ENCODE measurements around the gene FUOM.

Gene FUOM
- 4.2 to 13.4 (median 9.3) reads per million in 3 experiments for total RNA-seq

- peak; percentile 69 for DNase-seq
Observed at GRCh38 chr10:133357285-133358161, at the start of gene FUOM. TSS of gene FUOM (minus strand) at chr10:133358019. CDS start at chr10:133358007, 12 bp downstream.

- DNase-seq: no peak
Observed at GRCh38 chr10:133405844-133406527, 48.2 kb upstream of the FUOM start.

- DNase-seq: no peak
Observed at GRCh38 chr10:133405272-133405671, 47.5 kb upstream of the FUOM start.

- DNase-seq: no peak
Observed at GRCh38 chr10:133403784-133404183, 46.0 kb upstream of the FUOM start.

- DNase-seq: no peak
Observed at GRCh38 chr10:133403359-133403758, 45.5 kb upstream of the FUOM start.

- DNase-seq: no peak
Observed at GRCh38 chr10:133401981-133402725, 44.3 kb upstream of the FUOM start.

- no peak for DNase-seq
Observed at GRCh38 chr10:133401500-133401899, 43.7 kb upstream of the FUOM start.

GRCh38 chr10:133400624-133401424 lies 43.0 kb upstream of the FUOM start:
- no peak for DNase-seq

- no peak for DNase-seq
Observed at GRCh38 chr10:133399123-133399601, 41.3 kb upstream of the FUOM start.

GRCh38 chr10:133397938-133398337 lies 40.1 kb upstream of the FUOM start:
- no peak for DNase-seq

GRCh38 chr10:133396035-133396624 lies 38.3 kb upstream of the FUOM start:
- DNase-seq: no peak

- no peak for DNase-seq
Observed at GRCh38 chr10:133394801-133395221, 37.0 kb upstream of the FUOM start.

GRCh38 chr10:133394064-133394663 lies 36.3 kb upstream of the FUOM start, which contains the start of gene MTG1:
TSS of gene MTG1 (plus strand) at chr10:133394157. CDS start at chr10:133394221, 64 bp downstream.
- DNase-seq: peak; percentile 89

- no peak for DNase-seq
Observed at GRCh38 chr10:133393401-133394063, 35.7 kb upstream of the FUOM start.

- DNase-seq: no peak
Observed at GRCh38 chr10:133391761-133392518, 34.1 kb upstream of the FUOM start.

- DNase-seq: no peak
Observed at GRCh38 chr10:133391249-133391635, 33.4 kb upstream of the FUOM start.

- DNase-seq: no peak
Observed at GRCh38 chr10:133390597-133391248, 32.9 kb upstream of the FUOM start.

- peak; percentile 39 for DNase-seq
Observed at GRCh38 chr10:133388973-133389818, 31.4 kb upstream of the FUOM start.
